GM19043 (cell line): Measurements from ENCODE around the gene ISCU.
"Not testable (repeated sequence)": the region's sequence is repeated elsewhere in the genome, so short reads cannot be mapped to it uniquely, and the experiment has no call there.

Experiments
- ATAC-seq: cut with Tn5 transposase; IDR thresholded peaks from one replicate; pipeline ENCODE4 v1.9.1; 2021; ENCODE audit warnings: low read depth; ENCODE audit not compliant: unreplicated experiment

ISCU gene

DNA sequence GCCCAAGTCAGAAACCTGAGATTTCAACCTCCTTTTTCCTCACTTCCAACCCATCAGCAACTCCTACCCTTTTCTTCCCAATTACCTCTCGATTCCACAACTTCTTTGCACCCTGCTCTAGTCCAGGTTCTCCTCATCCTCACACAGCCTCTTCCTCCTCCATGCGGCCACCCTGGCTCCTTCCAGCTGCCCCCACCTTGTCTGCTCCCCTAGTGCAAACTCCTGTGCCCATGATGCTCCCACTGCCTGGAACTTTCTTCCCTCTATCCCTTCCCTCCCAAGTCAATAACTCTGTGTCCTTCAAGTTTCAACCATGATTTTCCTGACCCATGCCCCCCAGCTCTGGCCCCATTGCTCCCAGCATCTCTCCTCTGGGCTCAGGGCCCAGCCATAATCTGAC is 54.0 kb downstream of the ISCU start:
- ATAC-seq, result no peak

- ATAC-seq, result peak; percentile 60
These were observed 54.8 kb downstream of the ISCU start for GRCh38 chr12:108616941-108617858.

GRCh38 chr12:108618079-108618952 is 55.9 kb downstream of the ISCU start:
- ATAC-seq, result no peak

GRCh38 chr12:108618953-108619274 is 56.5 kb downstream of the ISCU start:
- ATAC-seq, result not testable (repeated sequence)
